ENCODE measurements around the gene ITIH1.
A peak's percentile ranks its signal among the peaks of the same experiment; 100 is the strongest.

The ITIH1 gene

DNA sequence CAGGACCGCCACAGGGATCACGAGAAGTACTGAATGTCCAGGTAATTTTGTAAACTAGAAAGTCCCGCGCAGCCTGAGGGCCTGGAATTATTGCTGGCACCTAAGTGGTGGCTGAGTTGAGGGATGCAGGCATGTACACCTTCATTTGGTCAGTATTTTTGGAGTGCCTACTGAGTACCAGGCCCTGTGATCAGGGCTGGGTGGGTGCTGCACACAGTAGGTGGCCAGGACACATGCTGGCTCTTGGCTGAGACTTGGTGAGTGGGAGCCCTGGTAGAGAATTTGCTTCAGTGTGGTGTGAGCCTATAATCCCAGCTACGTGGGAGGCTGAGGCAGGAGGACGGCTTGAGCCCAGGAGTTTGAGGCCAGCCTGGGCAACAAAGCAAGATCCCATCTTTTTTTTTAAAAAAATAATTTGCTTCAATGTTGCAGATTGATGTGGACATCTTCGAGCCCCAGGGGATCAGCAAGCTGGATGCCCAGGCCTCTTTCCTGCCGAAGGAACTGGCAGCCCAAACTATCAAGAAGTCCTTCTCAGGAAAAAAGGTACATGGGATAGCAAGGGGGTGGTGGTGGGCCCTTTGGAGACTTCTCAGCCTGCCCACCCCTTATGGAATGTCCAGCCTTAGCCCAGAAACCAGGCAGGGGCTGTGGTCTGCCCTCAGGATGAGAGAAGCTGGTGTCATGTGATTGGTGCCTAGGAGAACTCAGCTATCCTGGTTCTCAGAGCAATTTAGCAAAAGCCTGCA, 2.6 kb downstream of the ITIH1 start:
- Mint-ChIP-seq H3K4me3 (no peak overlapping the region), H3K4me1 (ENCODE audit: low read depth in 2 of 2) (peaks cover 0 to 5% of the 10 kb centered on the region in 2 donors), H3K36me3 (ENCODE audit: insufficient read depth) (peaks cover 4% of the 10 kb centered on the region), H3K27me3 (peaks cover 6 to 37% of the 10 kb centered on the region in 2 donors), H3K9me3 (no peaks in the 10 kb centered on the region), H3K27ac (no peak overlapping the region)
- DNase-seq, result no peak
- ATAC-seq (replicated peaks), result no peak

DNA sequence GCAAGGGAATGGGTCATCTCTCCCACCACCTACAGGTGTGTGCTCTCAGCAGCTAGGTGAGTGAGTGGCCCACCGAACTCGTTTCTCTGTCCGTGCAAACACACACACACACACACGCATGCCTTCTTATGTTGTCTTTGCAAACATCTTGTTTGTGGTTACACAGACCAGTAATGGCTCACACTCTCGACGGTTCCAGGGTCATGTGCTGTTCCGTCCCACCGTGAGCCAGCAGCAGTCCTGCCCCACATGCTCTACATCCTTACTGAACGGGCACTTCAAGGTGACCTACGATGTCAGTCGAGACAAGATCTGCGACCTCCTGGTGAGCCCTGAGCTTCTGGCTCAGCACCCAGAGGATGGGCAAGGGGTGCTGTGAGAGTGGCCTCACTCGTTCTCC, 4.3 kb downstream of the ITIH1 start:
- H3K4me1 Mint-ChIP-seq (ENCODE audit: low read depth in 2 of 2), result peaks cover 0 to 5% of the 10 kb centered on the region in 2 donors
- ATAC-seq (replicated peaks) (peak; percentile 52), DNase-seq (no peak)
- no peak overlapping the region for H3K4me3 Mint-ChIP-seq
- H3K27me3 Mint-ChIP-seq, result peaks cover 6 to 43% of the 10 kb centered on the region in 2 donors
- H3K9me3 Mint-ChIP-seq, result no peaks in the 10 kb centered on the region
- peaks cover 8% of the 10 kb centered on the region for H3K36me3 Mint-ChIP-seq (ENCODE audit: insufficient read depth)
- H3K27ac Mint-ChIP-seq, result peak overlapping the region in 1 of 2 donors; percentile 7

DNA sequence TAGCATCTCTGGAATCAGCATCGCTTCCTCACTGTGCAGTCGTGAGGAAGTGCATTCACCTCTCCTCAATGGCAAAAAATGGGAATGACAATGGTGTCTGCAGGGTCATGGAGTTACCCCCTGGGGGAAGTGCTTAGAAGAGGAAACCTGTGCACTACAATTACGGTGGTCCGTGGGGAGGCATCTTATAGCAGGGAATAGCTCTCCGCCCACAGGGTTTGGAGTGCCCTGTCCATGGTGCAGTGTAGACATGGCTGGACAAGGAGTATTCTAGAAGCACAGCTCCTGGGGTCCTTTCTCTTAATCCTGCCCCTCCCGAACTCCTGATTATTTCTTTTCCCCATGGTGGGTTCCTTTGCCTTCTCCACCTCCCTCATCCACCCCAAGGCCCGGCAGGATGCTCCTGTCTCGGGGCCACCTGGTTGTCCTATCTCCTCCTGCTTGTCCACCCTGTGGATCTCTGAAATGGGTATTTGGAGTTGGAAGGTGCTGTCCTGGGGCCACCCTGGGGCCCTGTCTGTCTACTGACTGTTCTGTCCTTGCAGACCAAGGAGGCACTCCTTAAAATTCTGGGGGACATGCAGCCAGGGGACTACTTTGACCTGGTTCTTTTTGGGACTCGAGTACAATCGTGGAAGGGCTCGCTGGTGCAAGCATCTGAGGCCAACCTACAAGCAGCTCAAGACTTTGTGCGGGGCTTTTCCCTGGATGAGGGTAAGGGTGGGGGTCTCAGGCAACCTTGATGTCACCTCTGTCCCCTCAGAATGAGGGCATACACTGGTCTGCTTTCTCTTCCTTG, 5.2 kb downstream of the ITIH1 start:
- no peak for DNase-seq

DNA sequence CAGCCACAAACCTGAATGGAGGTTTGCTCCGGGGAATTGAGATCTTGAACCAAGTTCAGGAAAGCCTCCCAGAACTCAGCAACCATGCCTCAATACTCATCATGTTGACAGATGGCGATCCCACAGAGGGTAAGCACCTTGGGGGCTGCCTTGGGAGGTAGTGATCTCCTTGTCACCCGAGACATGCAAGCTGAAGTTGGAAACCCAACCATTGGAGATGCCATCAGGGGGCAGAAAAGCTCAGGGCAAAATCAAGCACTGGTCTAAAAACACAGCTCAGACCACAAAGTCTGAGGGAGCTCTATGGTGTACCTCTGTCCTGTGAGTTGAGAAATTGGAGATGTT, 5.8 kb downstream of the ITIH1 start:
- no peak for DNase-seq
- peaks cover 0 to 5% of the 10 kb centered on the region in 2 donors for H3K4me1 Mint-ChIP-seq (ENCODE audit: low read depth in 2 of 2)
- H3K27me3 Mint-ChIP-seq, result peaks cover 6 to 39% of the 10 kb centered on the region in 2 donors
- no peaks in the 10 kb centered on the region for H3K9me3 Mint-ChIP-seq
- H3K27ac Mint-ChIP-seq, result no peak overlapping the region
- H3K4me3 Mint-ChIP-seq, result no peak overlapping the region
- no peak for ATAC-seq (replicated peaks)
- H3K36me3 Mint-ChIP-seq (ENCODE audit: insufficient read depth), result peaks cover 8% of the 10 kb centered on the region

More for the DNA sequence above, 5.2 kb downstream of the ITIH1 start:
- no peak for ATAC-seq (replicated peaks)
- peak overlapping the region; percentile 8 to 14 for H3K27ac Mint-ChIP-seq
- no peaks in the 10 kb centered on the region for H3K9me3 Mint-ChIP-seq
- peaks cover 0 to 5% of the 10 kb centered on the region in 2 donors for H3K4me1 Mint-ChIP-seq (ENCODE audit: low read depth in 2 of 2)
- H3K4me3 Mint-ChIP-seq, result no peak overlapping the region
- peaks cover 8% of the 10 kb centered on the region for H3K36me3 Mint-ChIP-seq (ENCODE audit: insufficient read depth)
- H3K27me3 Mint-ChIP-seq, result peaks cover 6 to 43% of the 10 kb centered on the region in 2 donors

DNA sequence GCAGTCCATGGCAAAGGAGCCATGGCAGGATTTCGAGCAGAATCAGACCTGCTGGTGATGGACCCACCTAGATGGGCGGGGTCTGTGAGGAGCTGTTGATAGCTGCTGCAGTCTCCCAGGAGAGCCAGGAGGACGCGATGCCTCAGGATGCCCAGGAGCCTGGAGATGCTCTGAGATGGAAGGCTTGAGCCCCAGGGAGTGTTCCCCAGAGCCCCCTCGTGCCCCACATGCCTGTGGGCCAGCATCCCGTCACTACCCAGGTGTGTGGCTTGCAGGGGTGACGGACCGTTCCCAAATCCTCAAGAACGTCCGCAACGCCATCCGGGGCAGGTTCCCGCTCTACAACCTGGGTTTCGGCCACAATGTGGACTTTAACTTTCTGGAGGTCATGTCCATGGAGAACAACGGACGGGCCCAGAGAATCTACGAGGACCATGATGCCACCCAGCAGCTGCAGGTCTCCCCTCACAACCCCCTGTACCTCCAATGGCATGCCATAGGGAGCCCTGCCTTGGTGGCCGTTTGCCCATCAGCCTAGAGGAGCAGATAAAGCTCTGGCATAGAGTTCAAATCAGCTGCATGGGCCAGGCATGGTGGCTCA, 6.7 kb downstream of the ITIH1 start:
- no peaks in the 10 kb centered on the region for H3K9me3 Mint-ChIP-seq
- H3K27ac Mint-ChIP-seq, result no peak overlapping the region
- H3K4me3 Mint-ChIP-seq, result no peak overlapping the region
- DNase-seq (no peak), ATAC-seq (replicated peaks) (no peak)
- H3K36me3 Mint-ChIP-seq (ENCODE audit: insufficient read depth), result peaks cover 8% of the 10 kb centered on the region
- H3K4me1 Mint-ChIP-seq (ENCODE audit: low read depth in 2 of 2), result peaks cover 0 to 6% of the 10 kb centered on the region in 2 donors
- H3K27me3 Mint-ChIP-seq, result peaks cover 6 to 38% of the 10 kb centered on the region in 2 donors

DNA sequence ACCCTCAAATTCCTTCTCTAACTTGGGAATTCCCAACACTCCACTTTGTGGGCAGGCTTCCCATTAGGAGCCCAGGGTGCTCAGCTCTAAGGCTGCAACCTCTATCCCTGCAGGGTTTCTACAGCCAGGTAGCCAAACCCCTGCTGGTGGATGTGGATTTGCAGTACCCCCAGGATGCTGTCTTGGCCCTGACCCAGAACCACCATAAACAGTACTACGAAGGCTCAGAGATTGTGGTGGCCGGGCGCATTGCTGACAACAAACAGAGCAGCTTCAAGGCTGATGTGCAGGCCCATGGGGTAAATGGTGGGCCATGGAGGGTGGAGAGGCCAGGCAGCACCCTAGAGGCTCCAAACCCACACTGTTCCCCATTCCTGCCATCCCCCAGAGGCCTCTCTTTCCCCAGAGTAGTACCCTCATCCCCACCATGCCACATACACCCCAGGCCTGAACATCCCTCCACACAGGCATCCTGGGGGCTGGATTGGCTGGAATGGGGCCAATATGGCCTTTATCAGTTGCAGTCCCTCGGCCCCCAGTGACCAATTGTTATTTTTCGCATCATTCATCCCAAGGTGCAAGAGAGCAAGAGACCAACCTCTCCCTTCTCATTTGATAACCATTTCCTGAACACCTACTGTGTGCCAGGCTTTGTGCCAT, 7.7 kb downstream of the ITIH1 start:
- ATAC-seq (replicated peaks), result no peak

DNA sequence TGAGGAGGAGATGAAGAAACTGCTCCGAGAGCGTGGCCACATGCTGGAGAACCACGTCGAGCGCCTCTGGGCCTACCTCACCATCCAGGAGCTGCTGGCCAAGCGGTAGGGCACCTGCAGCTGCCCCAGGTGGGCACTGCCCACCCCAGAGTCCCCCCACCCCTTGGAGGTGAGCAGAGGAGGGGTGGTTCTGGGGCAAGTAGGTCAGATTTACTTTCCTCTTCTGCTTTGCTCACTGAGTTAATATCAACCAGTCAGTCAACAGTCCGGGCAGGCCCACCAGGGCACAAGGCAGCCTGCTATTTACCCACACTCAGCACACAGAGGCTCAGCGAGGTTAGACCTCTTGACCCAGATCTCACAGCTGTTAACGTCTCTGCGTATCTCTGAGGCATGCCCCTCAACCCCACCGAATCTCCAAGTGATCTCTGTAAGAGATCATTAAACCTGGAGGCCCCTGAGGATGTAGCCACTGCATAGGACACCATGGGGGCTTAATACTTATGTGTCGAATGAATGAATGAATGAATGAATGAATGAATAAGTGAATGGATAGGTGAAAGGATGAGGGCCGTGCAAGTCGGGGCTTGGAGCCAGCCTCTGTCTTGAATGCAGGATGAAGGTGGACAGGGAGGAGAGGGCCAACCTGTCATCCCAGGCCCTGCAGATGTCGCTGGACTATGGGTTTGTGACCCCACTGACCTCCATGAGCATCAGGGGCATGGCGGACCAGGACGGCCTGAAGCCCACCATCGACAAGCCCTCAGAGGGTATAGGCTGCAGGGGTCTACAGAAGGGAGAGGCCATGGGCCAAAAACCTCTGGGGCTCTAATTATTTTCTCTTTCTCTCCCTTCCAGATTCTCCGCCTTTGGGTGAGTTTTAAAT, 9.2 kb downstream of the ITIH1 start:
- peaks cover 0 to 6% of the 10 kb centered on the region in 2 donors for H3K4me1 Mint-ChIP-seq (ENCODE audit: low read depth in 2 of 2)
- DNase-seq, result no peak
- no peak overlapping the region for H3K4me3 Mint-ChIP-seq
- H3K27me3 Mint-ChIP-seq, result peaks cover 6 to 40% of the 10 kb centered on the region in 2 donors
- no peak overlapping the region for H3K27ac Mint-ChIP-seq
- H3K36me3 Mint-ChIP-seq (ENCODE audit: insufficient read depth), result peaks cover 8% of the 10 kb centered on the region
- no peak for ATAC-seq (replicated peaks)
- no peaks in the 10 kb centered on the region for H3K9me3 Mint-ChIP-seq

More for the DNA sequence above, 7.7 kb downstream of the ITIH1 start:
- Mint-ChIP-seq H3K4me3 (no peak overlapping the region), H3K36me3 (ENCODE audit: insufficient read depth) (peaks cover 8% of the 10 kb centered on the region), H3K9me3 (no peaks in the 10 kb centered on the region), H3K4me1 (ENCODE audit: low read depth in 2 of 2) (peaks cover 0 to 6% of the 10 kb centered on the region in 2 donors), H3K27ac (peak overlapping the region in 1 of 2 donors; percentile 30), H3K27me3 (peaks cover 6 to 40% of the 10 kb centered on the region in 2 donors)
- DNase-seq, result no peak

DNA sequence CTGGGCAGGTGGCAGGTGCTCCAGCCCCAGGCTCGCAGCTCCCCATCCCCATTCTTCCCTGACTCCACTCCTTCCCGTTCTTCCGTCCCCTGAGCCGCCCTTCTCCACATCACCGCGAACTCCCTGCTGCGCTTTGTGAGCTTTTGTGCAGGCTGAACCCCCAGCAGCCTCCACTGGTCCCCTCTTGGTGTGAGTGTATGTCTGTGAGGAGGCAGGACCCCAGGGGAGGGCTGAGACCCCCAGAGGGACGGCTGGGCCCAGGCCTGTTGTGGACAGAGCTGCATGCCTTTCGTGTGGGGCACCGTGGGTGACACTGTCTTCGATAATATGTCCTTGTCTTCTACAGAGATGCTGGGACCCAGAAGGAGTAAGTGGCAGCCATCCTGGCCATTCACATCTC, 9.8 kb downstream of the ITIH1 start:
- Mint-ChIP-seq H3K36me3 (ENCODE audit: insufficient read depth) (peaks cover 8% of the 10 kb centered on the region), H3K27me3 (peaks cover 6 to 34% of the 10 kb centered on the region in 2 donors), H3K9me3 (no peaks in the 10 kb centered on the region), H3K4me3 (no peak overlapping the region), H3K4me1 (ENCODE audit: low read depth in 2 of 2) (peaks cover 0 to 1% of the 10 kb centered on the region in 2 donors), H3K27ac (no peak overlapping the region)
- ATAC-seq (replicated peaks) (no peak), DNase-seq (no peak)

DNA sequence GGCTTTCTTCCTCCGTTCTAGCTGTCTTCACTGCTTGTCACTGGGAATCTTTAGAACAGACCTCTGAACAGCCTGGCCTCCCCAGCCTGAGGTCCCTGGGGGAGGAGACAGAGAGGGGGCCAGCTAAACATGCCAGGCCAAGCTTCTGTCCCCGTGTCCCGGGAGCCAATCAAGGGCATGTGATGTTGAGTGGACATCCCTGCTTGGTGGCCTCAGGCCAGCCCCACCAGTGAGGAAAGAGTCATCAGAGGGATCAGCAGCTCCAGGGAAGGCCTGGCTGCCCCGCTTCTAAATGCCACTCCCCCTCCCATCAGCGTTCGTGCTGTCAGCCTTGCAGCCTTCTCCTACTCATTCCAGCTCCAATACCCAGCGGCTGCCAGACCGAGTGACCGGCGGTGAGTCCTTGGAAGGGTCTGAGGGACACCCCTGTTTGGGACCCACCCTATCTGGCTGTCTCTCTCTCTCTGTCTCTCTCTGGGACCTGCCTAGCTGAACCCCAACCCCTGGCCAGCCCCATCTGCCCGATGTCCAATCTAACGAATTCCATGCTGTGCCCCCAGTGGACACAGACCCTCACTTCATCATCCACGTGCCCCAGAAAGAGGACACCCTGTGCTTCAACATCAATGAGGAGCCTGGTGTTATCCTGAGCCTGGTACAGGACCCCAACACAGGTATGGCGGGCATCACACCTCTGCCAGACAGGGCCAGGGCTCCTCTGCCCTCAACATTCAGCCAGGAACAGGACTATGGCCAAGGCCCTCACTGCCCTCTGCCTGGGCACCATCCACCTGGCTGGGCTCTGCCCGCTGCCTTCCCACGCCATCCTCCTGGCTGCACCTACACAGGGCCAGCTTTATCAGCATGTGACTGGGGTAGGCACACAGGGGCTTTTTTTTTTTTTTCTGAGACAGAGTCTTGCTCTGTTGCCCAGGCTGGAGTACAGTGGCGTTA, 10.6 kb downstream of the ITIH1 start:
- DNase-seq (no peak), ATAC-seq (replicated peaks) (no peak)
- Mint-ChIP-seq H3K27me3 (peaks cover 6 to 33% of the 10 kb centered on the region in 2 donors), H3K9me3 (no peaks in the 10 kb centered on the region), H3K4me3 (no peak overlapping the region), H3K27ac (no peak overlapping the region), H3K36me3 (ENCODE audit: insufficient read depth) (peaks cover 4% of the 10 kb centered on the region), H3K4me1 (ENCODE audit: low read depth in 2 of 2) (peaks cover 0 to 1% of the 10 kb centered on the region in 2 donors)

DNA sequence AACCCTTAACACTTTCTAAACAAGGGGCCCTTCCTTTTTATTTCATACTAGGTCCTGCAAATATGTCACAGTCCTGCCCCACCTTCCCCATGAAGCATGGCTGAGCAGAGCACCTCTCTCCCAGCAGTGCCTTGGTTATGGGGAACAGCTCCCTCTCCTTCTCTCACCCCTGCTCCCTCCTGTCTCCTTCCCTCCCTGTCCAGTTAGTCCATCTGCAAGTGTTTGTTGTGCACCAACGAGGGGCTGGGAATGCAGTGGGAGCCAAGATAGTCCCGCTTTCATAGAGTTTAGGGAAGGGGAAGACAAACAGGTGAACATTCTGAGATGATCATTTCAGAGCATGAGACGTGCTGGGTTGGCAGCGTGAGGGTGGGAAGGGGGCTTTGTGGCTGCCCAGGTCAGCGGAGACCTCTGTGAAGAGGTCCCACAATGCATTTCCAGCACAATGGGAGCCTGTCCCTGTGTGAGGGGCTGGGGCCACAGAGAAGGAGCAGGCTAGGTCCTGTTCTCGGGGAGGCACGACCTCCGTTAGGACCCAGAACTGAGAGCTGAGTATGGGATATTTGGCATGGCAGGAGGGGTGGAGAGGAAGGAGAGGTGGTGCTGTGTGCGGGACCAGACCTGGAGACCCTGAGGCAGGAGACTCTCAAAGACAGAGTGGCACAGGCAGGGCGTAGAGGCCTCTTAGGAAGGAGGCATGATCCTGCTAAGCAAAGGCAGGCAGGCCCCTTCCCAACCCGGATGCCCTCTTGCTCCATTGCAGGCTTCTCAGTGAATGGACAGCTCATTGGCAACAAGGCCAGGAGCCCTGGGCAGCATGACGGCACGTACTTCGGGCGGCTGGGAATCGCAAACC, 11.7 kb downstream of the ITIH1 start:
- DNase-seq, result no peak
- Mint-ChIP-seq H3K9me3 (no peaks in the 10 kb centered on the region), H3K4me3 (no peak overlapping the region), H3K4me1 (ENCODE audit: low read depth in 2 of 2) (peaks cover 0 to 1% of the 10 kb centered on the region in 2 donors), H3K36me3 (ENCODE audit: insufficient read depth) (peaks cover 4% of the 10 kb centered on the region), H3K27ac (no peak overlapping the region), H3K27me3 (peaks cover 0 to 24% of the 10 kb centered on the region in 2 donors)
- no peak for ATAC-seq (replicated peaks)

DNA sequence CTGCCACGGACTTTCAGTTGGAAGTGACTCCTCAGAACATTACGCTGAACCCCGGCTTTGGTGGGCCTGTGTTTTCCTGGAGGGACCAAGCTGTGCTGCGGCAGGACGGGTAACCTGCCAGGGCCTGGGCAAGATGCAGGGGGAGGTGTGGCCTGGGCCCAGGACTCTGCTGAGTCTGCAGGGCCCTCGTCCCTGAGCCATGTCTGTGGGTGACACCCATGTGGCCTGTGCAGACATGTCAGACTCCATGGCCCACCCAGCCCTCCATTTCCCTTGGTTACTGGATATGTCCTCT, 12.3 kb downstream of the ITIH1 start:
- Mint-ChIP-seq H3K27ac (no peak overlapping the region), H3K36me3 (ENCODE audit: insufficient read depth) (peaks cover 4% of the 10 kb centered on the region), H3K4me1 (ENCODE audit: low read depth in 2 of 2) (peaks cover 0 to 1% of the 10 kb centered on the region in 2 donors), H3K4me3 (no peak overlapping the region), H3K27me3 (peaks cover 0 to 24% of the 10 kb centered on the region in 2 donors), H3K9me3 (no peaks in the 10 kb centered on the region)
- DNase-seq (no peak), ATAC-seq (replicated peaks) (no peak)

Measured in effector memory CD8-positive, alpha-beta T cell (primary cell).